ENCODE results near the gene LARGE2. TPM values are rescaled to one million over a fixed set of nuclear protein-coding genes. Genes with fewer than 3 reads are reported as not detected.

Gene LARGE2
- polyA plus RNA-seq, 1 donor (not counting 4 experiments of a cell fraction or from before 2014, with no cell fraction given) = 7.1 TPM

- H3K4me1 ChIP-seq (ENCODE audit: control insufficient read depth, extremely low read depth, insufficient read depth, low read length) = peaks cover 7% of the 10 kb centered on the region
- peaks cover 28% of the 10 kb centered on the region for H3K27me3 ChIP-seq (ENCODE audit: control insufficient read depth, extremely low read depth, insufficient read depth, low read length)
- H3K36me3 ChIP-seq (ENCODE audit: control insufficient read depth in 2 of 2, extremely low read depth in 1 of 2, insufficient read depth in 2 of 2, low read length in 2 of 2) = no peaks in the 10 kb centered on the region
- H3K27ac ChIP-seq (ENCODE audit: control insufficient read depth, insufficient read depth, low read length) = no peak overlapping the region
- H3K9me1 ChIP-seq (ENCODE audit: control insufficient read depth, extremely low read depth, insufficient read depth, low read length) = no peaks in the 10 kb centered on the region
- no peak overlapping the region for H3K4me2 ChIP-seq (ENCODE audit: control insufficient read depth, extremely low read depth, insufficient read depth, low read depth, low read length)
- DNase-seq (ENCODE audit: low read depth, low spot score) = no peak
- TF ChIP-seq CTCF (optimal IDR thresholded peaks at IDR 0.05 in 1 of 3, IDR thresholded peaks at IDR 0.05 in 1 of 3, conservative IDR thresholded peaks at IDR 0.05 in 1 of 3; ENCODE audit: extremely low read depth in 1 of 3, insufficient read depth in 2 of 3, low read length in 3 of 3) = no peak
- no peaks in the 10 kb centered on the region for H3K9me3 ChIP-seq (ENCODE audit: control insufficient read depth, low read depth, low read length)
- H3K4me3 ChIP-seq (ENCODE audit: control insufficient read depth in 2 of 3, extremely low read depth in 1 of 3, insufficient read depth in 2 of 3, low read depth in 1 of 3, low read length in 3 of 3) = no peak overlapping the region
- no peak overlapping the region for H2AFZ ChIP-seq (ENCODE audit: control insufficient read depth, low read length)
- FAIRE-seq = no peak
- no peaks in the 10 kb centered on the region for H4K20me1 ChIP-seq (ENCODE audit: control insufficient read depth, extremely low read depth, insufficient read depth, low read length)
- dilution Hi-C loops (cut with MboI; ENCODE audit: extremely low pct_ligation_motif_present, low sequenced_read_pairs) = no loop called here
- H3K79me2 ChIP-seq (ENCODE audit: control insufficient read depth, insufficient read depth, low read length) = no peaks in the 10 kb centered on the region
- no peak overlapping the region for H3K9ac ChIP-seq (ENCODE audit: control insufficient read depth, extremely low read depth, insufficient read depth, low read length)
Measured at GRCh38 chr11:45901626-45902025, 20.8 kb upstream of the LARGE2 start.

- Histone ChIP-seq H3K4me2 (ENCODE audit: control insufficient read depth, extremely low read depth, insufficient read depth, low read depth, low read length) (no peak overlapping the region), H3K9me3 (ENCODE audit: control insufficient read depth, low read depth, low read length) (no peaks in the 10 kb centered on the region), H4K20me1 (ENCODE audit: control insufficient read depth, extremely low read depth, insufficient read depth, low read length) (no peaks in the 10 kb centered on the region), H2AFZ (ENCODE audit: control insufficient read depth, low read length) (no peak overlapping the region), H3K9me1 (ENCODE audit: control insufficient read depth, extremely low read depth, insufficient read depth, low read length) (no peaks in the 10 kb centered on the region), H3K79me2 (ENCODE audit: control insufficient read depth, insufficient read depth, low read length) (no peaks in the 10 kb centered on the region), H3K4me3 (ENCODE audit: control insufficient read depth in 2 of 3, extremely low read depth in 1 of 3, insufficient read depth in 2 of 3, low read depth in 1 of 3, low read length in 3 of 3) (no peak overlapping the region), H3K4me1 (ENCODE audit: control insufficient read depth, extremely low read depth, insufficient read depth, low read length) (peaks cover 7% of the 10 kb centered on the region), H3K36me3 (ENCODE audit: control insufficient read depth in 2 of 2, extremely low read depth in 1 of 2, insufficient read depth in 2 of 2, low read length in 2 of 2) (no peaks in the 10 kb centered on the region), H3K9ac (ENCODE audit: control insufficient read depth, extremely low read depth, insufficient read depth, low read length) (no peak overlapping the region), H3K27ac (ENCODE audit: control insufficient read depth, insufficient read depth, low read length) (no peak overlapping the region), H3K27me3 (ENCODE audit: control insufficient read depth, extremely low read depth, insufficient read depth, low read length) (peaks cover 19% of the 10 kb centered on the region)
- TF ChIP-seq CTCF (optimal IDR thresholded peaks at IDR 0.05 in 1 of 3, IDR thresholded peaks at IDR 0.05 in 1 of 3, conservative IDR thresholded peaks at IDR 0.05 in 1 of 3; ENCODE audit: extremely low read depth in 1 of 3, insufficient read depth in 2 of 3, low read length in 3 of 3) (no peak), EZH2 (IDR thresholded peaks at IDR 0.05; ENCODE audit: low read length) (no peak)
- dilution Hi-C loops (cut with MboI; ENCODE audit: extremely low pct_ligation_motif_present, low sequenced_read_pairs) = no loop called here
- FAIRE-seq (no peak), DNase-seq (ENCODE audit: low read depth, low spot score) (no peak)
Measured at GRCh38 chr11:45902452-45903380, 19.7 kb upstream of the LARGE2 start.

Data from keratinocyte (primary cell).